Stimulated activated CD8-positive, alpha-beta memory T cell treated with anti-CD3 and anti-CD28 coated beads, Interleukin-7, amount 100 ng/mL, for 1 hour (primary cell): Measurements from ENCODE around the gene TUG1.

Source experiments
- DNase-seq, 2 donors: peaks; one replicate each; pipeline ENCODE4 v3.0.0-alpha.2; 2020; ENCODE audit warnings: low read depth in 2 of 2

Gene TUG1

DNA sequence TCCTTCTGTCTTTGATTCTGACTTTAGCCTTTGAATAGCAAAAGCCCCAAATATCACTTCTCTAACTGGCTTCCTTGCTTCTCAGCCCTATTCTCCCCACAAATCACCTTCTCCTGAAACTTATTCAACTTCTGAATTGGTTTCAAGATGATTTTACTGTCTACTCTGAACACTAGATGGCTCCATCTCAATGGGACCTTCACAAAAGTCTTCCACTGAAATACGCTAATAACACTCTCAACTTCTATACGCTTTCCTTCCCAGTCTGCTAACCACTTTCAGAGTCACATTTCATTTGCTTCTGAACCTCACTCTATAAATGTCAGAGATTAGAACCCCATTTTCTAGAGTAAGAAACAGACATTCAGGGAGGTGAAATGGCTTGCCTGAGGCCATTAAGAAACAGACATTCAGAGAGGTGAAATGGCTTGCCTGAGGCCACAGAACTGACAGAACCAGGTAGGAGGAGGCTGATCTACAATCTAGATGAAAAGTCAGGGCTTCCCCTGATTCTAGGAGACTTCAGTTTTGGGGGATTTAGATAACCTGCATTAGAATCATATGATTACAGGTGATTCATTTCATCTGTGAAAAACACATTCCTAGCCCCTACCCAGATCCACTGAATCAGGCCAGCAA is 21.1 kb upstream of the TUG1 start:
- DNase-seq: no peak

DNA sequence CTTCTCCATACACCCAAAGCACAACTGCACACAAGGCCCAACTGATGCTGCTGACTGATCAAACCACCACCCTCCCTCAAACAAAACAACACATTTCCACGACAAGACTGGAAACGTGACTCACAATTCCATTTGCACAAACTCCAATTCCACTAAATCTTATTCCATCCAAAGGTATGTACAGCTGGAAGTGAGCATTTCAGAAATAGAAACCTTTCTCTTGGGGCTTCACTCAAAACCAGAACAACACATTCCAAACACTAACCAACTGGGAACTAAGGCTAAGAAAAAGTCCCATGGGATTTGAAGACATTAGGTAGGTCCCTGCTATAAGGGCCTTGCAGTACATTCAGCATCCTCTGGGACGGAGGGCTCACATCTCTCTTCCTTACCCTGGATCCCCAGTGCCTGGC is 20.1 kb upstream of the TUG1 start:
- no peak for DNase-seq

DNA sequence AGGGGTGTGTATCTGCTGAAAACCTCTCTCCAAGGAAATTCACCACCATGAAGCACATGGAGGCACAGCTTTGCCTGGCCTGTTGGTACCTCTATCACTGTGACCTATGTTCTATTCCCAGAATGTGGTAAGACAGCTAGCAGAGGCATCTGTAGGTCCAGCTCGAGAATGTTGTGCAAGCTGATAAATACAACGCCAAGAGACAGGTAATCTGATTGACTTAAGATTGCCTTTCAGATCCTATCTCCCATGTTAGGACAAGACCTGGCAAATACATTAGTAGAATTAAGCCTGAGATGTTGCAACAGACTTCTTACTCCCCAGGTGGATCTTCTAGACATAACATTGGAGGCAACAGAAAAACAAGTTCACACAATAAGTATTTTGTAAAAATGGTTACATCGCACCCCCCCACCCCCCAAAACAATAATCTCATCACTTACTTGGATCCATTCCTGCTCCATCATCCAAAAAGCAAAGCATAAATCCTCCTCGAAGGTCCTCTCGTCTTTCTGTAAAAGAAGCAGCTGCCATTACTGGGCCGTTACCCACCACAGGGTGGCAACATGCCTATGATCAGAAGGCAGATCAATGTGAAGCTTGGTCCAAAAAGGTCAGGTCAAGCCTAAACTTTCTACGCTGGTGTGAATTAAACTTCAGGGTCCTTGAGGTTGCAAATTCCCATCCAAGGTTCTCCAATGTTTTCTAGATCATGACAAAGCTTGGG is 19.0 kb upstream of the TUG1 start:
- no peak for DNase-seq

DNA sequence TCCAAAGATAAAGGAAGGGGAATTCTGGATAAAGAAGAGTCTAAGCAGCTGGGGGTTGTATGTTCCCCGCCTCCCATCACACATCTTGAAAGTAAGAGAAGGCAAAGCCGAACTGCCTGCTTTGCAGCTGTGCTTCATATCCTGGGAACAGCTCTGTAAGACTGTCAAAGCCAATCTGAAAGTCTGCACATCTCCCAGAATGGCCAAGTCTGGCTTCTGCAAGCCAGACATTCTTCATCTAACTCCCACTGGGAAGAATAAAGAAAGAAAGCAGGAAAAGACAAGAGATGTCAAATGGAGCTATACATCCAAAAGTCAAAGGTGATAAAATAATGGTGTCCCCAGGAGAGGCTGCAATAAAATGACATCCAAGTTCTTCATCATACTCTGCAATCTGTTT is 15.9 kb upstream of the TUG1 start:
- DNase-seq: no peak

DNA sequence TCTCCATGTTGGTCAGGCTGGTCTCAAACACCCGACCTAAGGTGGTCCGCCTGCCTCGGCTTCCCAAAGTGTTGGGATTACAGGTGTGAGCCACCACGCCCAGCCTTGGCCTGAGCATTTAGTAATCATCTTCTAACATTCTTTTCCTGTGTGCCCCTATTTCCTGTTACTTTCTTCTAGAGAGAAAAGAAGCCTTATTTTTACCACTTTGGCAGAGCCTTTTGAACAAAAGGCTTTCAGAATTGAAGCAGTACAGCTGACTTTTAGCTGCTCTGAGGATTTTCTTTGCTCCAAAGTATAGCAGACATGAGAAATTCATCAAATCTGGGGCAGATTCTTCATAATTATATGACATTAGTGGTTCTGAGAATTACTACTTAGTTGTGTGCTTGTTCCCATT is 13.9 kb upstream of the TUG1 start:
- no peak for DNase-seq

DNA sequence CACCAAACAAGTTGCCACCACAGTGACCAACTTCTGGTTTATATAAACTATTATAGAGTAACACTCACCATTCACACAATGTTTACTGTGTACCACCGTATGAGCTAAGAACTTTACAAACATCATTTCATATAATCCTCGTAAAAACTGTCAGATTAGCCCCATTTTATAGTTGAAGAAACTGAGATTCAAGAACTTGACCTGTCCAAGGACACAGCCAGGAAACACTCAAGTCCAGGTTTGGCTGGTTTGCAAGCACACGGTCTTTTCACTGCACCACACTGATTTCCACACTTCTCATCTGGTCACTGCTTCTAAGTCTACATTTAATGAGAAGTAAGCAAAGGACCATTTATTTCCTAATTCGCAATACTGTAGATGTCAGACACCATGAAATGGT is 4.2 kb upstream of the TUG1 start:
- no peak for DNase-seq

DNA sequence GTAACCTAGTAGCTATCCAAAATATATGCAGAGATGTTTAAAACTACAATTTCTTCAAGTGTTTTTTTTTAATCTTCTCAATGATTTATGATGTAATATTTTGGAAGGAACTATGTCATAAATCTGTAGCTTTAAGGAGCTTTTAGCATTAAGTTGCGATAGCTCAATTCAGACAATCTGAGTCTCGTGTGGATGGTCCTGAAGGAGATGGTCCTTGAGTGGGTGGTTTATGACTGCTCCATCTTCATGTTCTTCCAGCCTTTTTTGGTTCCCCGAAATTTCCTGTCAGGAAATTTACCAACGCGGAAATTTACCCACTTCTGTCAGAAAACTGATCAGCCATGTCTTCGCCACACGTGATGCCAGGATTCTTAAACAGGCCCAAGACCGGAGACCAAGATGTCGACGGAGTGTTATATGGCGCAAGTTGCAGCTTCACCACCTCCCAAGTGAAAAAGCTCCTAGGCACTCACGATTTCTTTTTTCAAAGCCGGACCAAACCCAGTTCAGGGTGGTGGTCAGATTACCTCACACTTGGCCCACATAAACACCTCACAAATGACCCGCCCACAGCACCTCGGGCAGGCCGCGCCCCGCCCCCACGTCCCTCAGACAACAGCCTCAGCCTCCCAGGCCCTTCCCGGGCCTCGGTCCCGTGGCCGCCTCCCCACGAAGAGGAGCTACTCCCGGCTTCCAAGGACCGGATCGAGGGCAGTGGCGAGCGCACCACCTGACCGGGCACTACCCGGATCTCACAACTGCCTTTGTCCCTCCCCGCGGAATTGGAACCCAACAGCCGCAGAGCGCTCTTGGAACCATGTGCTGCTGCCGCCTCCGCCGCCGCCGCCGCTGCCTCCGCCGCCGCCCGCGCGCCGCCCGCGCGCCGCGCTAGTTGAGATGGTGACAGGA is 796 bp upstream of the TUG1 start, which contains the start of gene MORC2:
MORC2 (minus strand) TSS at position 760 of the 909 bp plus-strand sequence. CDS start 885 bp downstream, outside the sequence.
- DNase-seq: no peak

DNA sequence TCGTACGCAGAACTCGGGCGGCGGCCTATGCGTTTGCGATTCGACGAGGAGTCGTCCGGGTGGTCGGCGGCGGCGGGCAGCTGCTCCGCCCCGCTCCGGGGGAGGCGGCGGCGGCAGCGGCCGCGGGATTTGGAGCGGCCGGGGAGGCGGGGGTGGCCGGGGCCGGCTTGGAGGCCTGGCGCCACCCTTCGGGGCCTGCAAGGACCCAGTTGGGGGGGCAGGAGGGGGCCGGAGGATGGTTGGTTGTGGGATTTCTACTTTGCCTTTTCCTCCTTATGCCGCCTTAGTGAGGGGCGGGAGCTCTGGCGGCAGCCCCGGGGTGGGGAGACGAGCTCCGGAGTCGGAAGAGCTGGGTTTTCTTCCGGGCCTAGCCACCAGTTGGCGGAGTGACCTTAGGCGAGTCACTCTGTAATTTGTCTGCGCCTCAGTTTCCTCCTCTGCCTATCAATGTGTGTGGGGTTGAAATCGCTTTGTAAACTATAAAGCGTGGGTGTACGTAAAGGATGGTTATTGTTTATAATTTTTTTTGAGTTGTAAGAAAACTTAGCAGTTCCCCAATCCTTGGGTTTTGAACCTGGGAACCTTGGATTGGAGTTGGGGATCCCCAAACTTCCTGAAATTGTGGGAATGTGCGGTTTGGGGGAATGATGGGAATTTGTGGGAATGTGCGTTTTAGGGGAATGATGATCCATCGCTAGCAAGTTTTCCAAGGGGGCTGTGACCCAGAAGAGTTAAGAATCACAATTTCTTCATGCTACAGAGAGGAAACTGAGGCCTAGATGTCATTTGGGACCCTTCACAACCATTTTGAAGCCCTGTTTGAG is 679 bp downstream of the TUG1 start:
- peak; percentile 2 for DNase-seq

DNA sequence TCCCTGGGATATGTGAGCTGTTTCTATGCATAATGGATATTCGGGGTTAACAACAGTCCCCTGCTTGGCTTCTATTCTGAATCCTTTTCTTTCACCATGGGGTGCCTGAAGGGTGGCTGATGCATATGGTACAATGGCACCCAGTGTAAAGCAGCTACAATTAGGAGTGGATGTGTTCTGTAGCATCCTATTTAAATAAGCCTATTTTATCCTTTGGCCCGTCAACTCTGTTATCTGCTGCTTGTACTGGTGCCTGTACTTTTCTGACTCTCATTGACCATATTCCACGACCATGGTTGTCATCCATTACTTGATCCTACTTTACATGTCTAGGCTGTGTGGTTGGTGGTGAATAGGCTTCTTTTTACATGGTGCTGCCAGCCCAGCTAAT is 1.3 kb downstream of the TUG1 start:
- no peak for DNase-seq

DNA sequence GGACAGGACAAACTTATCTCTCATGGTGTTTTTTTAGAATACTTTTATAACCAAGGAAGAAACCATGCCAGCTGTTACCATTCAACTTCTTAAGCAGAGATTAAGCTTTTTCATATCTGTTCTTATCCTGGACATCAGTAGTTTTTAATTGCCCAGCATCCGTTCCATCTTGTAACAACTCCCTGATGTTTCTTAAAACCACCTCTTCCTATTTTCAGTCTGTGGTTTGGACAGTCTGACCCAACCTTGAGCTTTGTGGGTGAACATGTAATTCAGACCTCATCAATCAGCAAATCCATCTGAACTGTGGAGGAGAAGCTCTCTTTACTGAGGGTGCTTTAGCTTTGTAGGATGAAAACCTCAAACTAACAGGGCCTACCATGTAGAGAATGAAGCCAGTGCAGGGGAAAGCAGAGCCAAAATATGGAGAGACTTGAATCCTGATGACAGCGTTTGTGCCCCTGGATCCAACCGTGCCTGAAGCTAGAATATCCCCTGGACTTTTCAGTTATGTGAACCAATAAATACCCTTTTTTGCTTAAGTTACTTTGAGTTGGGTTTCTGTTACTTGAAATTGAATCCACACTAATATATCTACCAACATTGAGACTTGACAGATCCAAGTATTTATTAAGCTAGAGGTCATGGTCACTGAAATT is 9.4 kb downstream of the TUG1 start:
- no peak for DNase-seq

DNA sequence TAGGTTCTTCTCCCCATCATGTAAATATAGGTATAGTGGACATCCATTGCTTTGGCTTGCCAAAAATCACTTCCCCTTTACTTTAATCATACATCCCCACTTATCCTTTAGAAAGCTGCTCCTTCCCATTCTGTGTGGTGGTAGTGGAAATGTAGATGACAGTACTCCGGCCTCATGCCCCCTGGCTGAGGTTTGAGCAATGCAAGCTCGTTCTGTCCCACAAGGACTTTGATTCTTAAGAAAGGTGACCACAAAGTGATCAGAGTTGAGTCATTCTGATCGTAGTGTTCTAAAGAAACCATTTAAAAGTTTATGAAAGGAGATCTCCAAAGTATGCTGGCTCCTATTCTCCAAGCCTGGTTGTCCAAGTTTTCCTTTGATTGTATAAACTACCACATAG is 10.9 kb downstream of the TUG1 start:
- no peak for DNase-seq

DNA sequence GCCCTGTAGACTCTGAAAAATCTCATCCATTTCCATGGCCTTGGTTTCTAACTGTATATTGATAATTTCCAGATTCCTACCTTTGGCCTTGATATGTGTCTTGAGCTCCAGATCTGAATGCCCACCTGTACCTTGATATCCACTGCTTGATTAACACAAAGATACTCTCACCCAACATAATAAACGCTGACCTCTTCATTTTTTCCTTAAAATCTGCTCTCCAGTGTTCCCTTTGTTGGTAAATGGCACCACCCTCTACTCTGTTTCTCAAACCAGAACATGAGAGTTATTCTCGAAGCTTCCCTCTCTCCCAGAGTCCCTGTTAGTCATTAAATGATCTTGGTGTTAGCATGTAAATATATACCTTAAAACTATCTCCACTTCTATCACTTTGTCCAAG is 13.4 kb downstream of the TUG1 start:
- DNase-seq: no peak

DNA sequence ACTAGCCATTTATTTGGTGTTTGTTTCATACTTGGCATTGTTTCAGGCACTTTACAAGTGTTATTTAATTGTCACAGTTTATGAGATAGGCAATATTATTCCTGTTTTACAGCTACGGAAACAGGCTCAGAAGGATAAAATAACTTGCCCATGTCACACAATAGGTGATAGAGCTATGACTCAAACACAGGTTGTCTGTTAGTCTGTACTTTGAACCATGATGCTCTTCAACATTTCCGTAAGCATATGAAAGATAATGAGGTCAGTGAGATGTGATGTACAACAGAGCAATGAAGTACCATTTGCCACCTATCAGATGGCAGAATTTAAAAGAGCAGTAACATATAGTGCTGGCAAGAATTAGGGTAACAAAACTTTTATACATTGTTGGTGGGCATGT is 15.3 kb downstream of the TUG1 start:
- no peak for DNase-seq

DNA sequence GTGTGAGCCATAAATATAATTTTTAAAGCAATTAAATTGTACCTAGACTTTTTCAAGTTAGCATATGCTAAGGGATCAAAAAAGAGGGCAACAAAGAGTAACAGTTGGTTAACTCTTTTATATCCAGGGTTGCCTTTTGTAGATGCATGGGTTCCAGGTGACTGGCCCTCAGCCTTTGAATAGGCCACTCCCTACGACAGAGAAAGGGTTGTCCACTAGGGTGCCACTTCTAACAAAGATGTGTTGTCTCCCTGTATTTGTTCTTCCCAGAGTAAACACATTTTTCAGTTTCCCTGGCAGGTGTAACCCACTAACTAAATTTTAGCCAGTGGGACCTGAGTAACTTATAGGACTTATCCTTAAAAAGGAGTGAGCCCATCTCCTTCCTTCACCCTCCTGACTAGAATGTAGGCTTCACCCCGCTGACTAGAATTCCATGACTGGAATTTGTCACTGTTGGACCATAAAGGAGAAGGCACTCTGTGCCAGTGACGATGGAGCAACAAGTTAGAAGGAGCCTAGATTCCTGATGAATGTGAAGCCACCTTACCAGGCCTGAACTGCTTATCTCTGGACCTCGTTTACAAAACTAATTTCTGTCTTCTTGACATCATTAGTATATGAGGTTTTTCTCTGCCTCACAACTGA is 16.6 kb downstream of the TUG1 start:
- DNase-seq: no peak

DNA sequence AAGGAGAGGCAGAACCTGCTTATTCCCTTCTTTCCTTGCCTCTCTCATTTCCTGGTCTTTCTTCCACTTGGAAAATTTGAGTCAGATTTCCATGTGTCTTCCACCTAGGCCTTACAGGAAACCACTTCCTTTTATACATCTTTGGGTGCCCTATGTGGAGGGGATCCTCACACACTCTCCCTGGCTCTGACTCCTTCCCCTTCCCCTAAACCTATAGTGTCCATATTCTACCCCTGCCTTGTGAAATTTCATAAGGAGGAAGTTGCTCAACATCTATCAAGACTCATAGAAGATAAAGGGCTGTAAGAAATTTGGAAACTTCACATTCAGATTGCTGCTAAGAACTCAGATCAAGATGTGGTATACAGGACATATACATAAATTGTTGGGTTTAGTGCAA is 20.4 kb downstream of the TUG1 start:
- no peak for DNase-seq

DNA sequence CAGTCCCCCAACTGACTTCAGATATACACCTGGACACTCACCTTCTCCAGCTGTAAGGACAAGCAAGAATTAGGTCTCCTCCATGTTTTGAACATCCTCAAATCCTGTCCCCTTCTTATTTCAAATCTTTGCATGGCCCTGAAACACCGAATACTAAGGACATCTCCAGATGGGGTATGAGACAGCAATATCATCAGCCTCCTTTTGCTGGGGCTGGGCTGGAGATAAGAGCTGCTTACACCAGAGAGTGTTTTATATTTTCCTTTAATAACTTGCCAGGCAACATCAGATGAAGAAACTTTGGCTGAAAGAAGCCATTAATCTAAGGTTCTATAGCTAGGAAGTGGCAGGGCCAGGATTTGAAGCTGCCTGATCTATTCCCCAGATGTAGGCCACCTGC is 21.6 kb downstream of the TUG1 start:
- DNase-seq: no peak

DNA sequence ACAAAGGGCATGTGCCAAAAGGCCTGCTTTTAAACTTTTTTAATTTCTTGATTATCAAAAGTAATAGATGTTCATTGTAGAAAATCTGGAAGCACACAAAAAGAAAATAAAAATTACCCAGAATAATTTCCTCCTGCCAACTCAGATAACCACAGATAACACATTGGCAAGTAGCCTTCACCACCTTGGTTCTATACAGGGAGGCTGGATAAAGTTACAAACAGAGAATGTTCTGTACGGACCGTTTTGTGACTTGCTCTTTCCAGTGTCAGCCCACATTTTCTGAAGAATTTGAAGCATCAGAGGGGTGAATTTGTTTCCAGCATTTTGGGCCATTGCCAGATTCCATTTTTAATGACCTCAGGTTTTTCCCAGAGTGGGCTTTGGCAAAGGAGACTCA is 23.5 kb downstream of the TUG1 start:
- DNase-seq: no peak

DNA sequence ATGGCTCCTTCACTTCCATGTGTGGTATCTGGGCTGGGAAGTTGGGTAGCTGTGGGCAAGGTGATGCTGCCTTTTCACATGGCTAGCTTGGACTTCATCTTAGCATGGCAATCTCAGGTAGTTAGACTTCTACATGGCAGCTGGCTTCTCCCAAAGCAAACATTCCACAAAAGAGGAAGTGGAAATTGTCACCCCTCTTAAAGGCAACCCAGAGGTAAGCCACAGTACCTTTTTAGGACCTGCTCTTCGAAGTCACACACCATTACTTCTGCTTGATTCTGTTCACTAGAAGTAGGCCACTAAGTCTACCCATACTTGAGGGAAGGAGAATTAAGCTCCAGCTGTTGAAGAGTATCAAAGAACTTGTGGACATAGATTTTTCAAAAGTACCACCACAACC is 25.9 kb downstream of the TUG1 start:
- DNase-seq: no peak

DNA sequence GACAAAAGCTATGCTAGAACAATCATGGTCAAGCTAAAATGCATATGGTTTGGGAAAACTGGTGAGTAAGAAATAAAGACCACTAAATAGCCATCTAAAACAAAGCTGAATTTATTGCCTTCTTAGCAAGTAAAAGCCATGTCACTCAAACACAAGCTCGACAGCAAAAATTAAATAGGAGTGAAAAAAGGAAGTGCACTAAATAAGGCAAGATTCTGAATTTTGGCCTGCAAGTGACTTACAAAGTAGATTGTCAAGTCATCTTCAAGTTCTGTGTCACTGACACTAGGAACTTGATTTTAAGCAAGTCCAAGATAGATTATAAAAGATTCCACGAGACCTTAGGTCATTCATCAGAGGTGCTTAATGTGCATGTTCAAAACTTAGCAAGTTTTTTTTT is 27.4 kb downstream of the TUG1 start:
- DNase-seq: no peak

DNA sequence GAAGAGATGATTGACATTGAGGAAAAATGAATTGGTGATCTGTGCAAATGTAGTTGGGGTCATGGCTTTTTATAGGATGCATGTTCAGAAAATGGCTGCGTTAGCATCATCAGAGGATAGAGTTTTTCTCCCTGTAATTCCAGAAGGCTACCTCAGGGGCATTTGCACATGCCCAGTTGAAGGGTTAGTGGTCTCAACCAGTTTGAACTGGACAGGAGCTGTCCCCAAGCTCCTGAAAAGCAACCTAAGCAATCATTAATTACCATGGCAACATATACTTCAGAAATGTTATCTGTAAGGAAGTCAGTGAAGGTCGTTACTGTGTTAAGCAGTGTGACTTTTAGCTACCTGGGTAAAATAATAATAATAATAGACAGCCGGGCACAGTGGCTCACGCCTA is 29.3 kb downstream of the TUG1 start:
- no peak for DNase-seq
